SK-N-SH treated with all-trans-retinoic acid at 6 μM for 48 hours (cell line): ENCODE data around the gene COX7A2L.

Experiments
- ATAC-seq: fragments of 200-7000 bp; cut with Tn5 transposase; 3 replicates; pipeline ENCODE4 v1.9.1; 2020; ENCODE audit warnings: mild to moderate bottlenecking, moderate library complexity
- ARNTL ChIP-seq: fragments of 450-650 bp; formaldehyde crosslinking; IDR thresholded peaks from 2 replicates; pipeline ENCODE4 v1.5.0; 2020; ENCODE audit warnings: low read depth, mild to moderate bottlenecking, moderate library complexity, borderline replicate concordance
- BACH2 ChIP-seq: fragments of 250-450 bp; sonication (Bioruptor Pico); IDR thresholded peaks from 2 replicates; pipeline ENCODE4 v1.9.0; 2021; ENCODE audit warnings: mild to moderate bottlenecking, borderline replicate concordance
- CSDC2 ChIP-seq: fragments of 250-450 bp; sonication (Bioruptor Pico); IDR thresholded peaks from 2 replicates; pipeline ENCODE4 v1.5.0; 2020; ENCODE audit warnings: mild to moderate bottlenecking, moderate library complexity
- CSRNP3 ChIP-seq: fragments of 250-450 bp; sonication (Bioruptor Pico); IDR thresholded peaks from 2 replicates; pipeline ENCODE4 v1.5.1; 2021; ENCODE audit warnings: mild to moderate bottlenecking, moderate library complexity
- ESRRG ChIP-seq: fragments of 250-450 bp; sonication (Bioruptor Pico); IDR thresholded peaks from 2 replicates; pipeline ENCODE4 v1.6.1; 2021; ENCODE audit warnings: mild to moderate bottlenecking
- GLIS3 ChIP-seq: fragments of 250-450 bp; sonication (Bioruptor Pico); IDR thresholded peaks from 2 replicates; pipeline ENCODE4 v1.5.0; 2020; ENCODE audit warnings: mild to moderate bottlenecking, moderate library complexity
- ISL1 ChIP-seq: fragments of 250-450 bp; sonication (Bioruptor Pico); IDR thresholded peaks from 2 replicates; pipeline ENCODE4 v2.1.2; 2022; ENCODE audit warnings: mild to moderate bottlenecking, moderate library complexity
- OSR1 ChIP-seq: fragments of 250-450 bp; sonication (Bioruptor Pico); IDR thresholded peaks from 2 replicates; pipeline ENCODE4 v1.8.0; 2022; ENCODE audit warnings: moderate library complexity, mild to moderate bottlenecking, inconsistent platforms
- PATZ1 ChIP-seq: fragments of 250-450 bp; sonication (Bioruptor Pico); IDR thresholded peaks from 2 replicates; pipeline ENCODE4 v1.8.0; 2020; ENCODE audit warnings: mild to moderate bottlenecking, moderate library complexity, borderline replicate concordance
- POU6F1 ChIP-seq: fragments of 250-450 bp; sonication (Bioruptor Pico); IDR thresholded peaks from 2 replicates; pipeline ENCODE4 v1.8.0; 2021; ENCODE audit warnings: low read depth, mild to moderate bottlenecking, moderate library complexity, borderline replicate concordance
- PPARA ChIP-seq: fragments of 250-450 bp; sonication (Bioruptor Pico); IDR thresholded peaks from 2 replicates; pipeline ENCODE4 v1.5.0; 2020; ENCODE audit warnings: mild to moderate bottlenecking, borderline replicate concordance
- RARB ChIP-seq: fragments of 250-450 bp; sonication (Bioruptor Pico); IDR thresholded peaks from 2 replicates; pipeline ENCODE4 v1.8.0; 2021; ENCODE audit warnings: mild to moderate bottlenecking, moderate library complexity
- SNAI2 ChIP-seq: fragments of 250-450 bp; sonication (Bioruptor Pico); IDR thresholded peaks from 2 replicates; pipeline ENCODE4 v1.5.0; 2020; ENCODE audit warnings: mild to moderate bottlenecking, moderate library complexity
- TCF4 ChIP-seq: fragments of 250-450 bp; sonication (Bioruptor Pico); IDR thresholded peaks from 2 replicates; pipeline ENCODE4 v1.8.0; 2021; ENCODE audit warnings: mild to moderate bottlenecking, moderate library complexity, borderline replicate concordance
- TOX ChIP-seq: fragments of 250-450 bp; sonication (Bioruptor Pico); IDR thresholded peaks from 2 replicates; pipeline ENCODE4 v1.8.0; 2021; ENCODE audit warnings: mild to moderate bottlenecking, moderate library complexity, borderline replicate concordance
- TSHZ2 ChIP-seq: fragments of 250-450 bp; sonication (Bioruptor Pico); IDR thresholded peaks from 2 replicates; pipeline ENCODE4 v1.5.0; 2020; ENCODE audit warnings: mild to moderate bottlenecking, moderate library complexity
- ZC3H10 ChIP-seq: fragments of 250-450 bp; sonication (Bioruptor Pico); IDR thresholded peaks from 2 replicates; pipeline ENCODE4 v1.5.1; 2021; ENCODE audit warnings: mild to moderate bottlenecking, moderate library complexity
- ZFP3 ChIP-seq: fragments of 250-450 bp; sonication (Bioruptor Pico); IDR thresholded peaks from 2 replicates; pipeline ENCODE4 v1.5.0; 2020; ENCODE audit warnings: mild to moderate bottlenecking, moderate library complexity
- ZFP30 ChIP-seq: fragments of 450-650 bp; formaldehyde crosslinking; IDR thresholded peaks from 2 replicates; pipeline ENCODE4 v1.5.0; 2022; ENCODE audit warnings: mild to moderate bottlenecking, moderate library complexity
- ZNF565 ChIP-seq: fragments of 450-650 bp; formaldehyde crosslinking; conservative IDR thresholded peaks from 2 replicates; pipeline ENCODE4 v1.5.0; 2020; ENCODE audit warnings: low read depth, mild to moderate bottlenecking, moderate library complexity
- ZNF70 ChIP-seq: fragments of 450-650 bp; formaldehyde crosslinking; IDR thresholded peaks from 2 replicates; pipeline ENCODE4 v1.5.0; 2020; ENCODE audit warnings: mild to moderate bottlenecking, moderate library complexity
- ZNF8 ChIP-seq: fragments of 450-650 bp; formaldehyde crosslinking; IDR thresholded peaks from 2 replicates; pipeline ENCODE4 v1.5.0; 2020; ENCODE audit warnings: mild to moderate bottlenecking, moderate library complexity

Gene COX7A2L

GRCh38 chr2:42312106-42312505, 48.9 kb downstream of the COX7A2L start:
- TF ChIP-seq TCF4, result no peak
- no peak for TF ChIP-seq TOX (CRISPR knock-in tag)
- no peak for TF ChIP-seq SNAI2 (CRISPR knock-in tag)
- TF ChIP-seq BACH2 (CRISPR knock-in tag), result no peak
- TF ChIP-seq PATZ1 (CRISPR knock-in tag), result no peak
- no peak for TF ChIP-seq POU6F1 (CRISPR knock-in tag)
- no peak for TF ChIP-seq GLIS3
- TF ChIP-seq ZNF70, result no peak
- no peak for TF ChIP-seq ZFP30 (CRISPR knock-in tag)
- no peak for TF ChIP-seq ZNF565 (CRISPR knock-in tag)
- no peak for TF ChIP-seq ISL1
- TF ChIP-seq PPARA (CRISPR knock-in tag), result no peak
- no peak for TF ChIP-seq ZNF8
- no peak for TF ChIP-seq CSRNP3
- TF ChIP-seq ZC3H10 (CRISPR knock-in tag), result no peak
- TF ChIP-seq RARB (CRISPR knock-in tag), result no peak
- TF ChIP-seq ARNTL, result no peak
- TF ChIP-seq ZFP3 (CRISPR knock-in tag), result no peak
- no peak for TF ChIP-seq ESRRG (CRISPR knock-in tag)
- no peak for ATAC-seq

GRCh38 chr2:42310007-42310515, 51.0 kb downstream of the COX7A2L start:
- no peak for ATAC-seq
- TF ChIP-seq BACH2 (CRISPR knock-in tag) (no peak), GLIS3 (no peak), TSHZ2 (CRISPR knock-in tag) (no peak), RARB (CRISPR knock-in tag) (no peak), ZNF70 (no peak), CSDC2 (CRISPR knock-in tag) (no peak), POU6F1 (CRISPR knock-in tag) (no peak), ZC3H10 (CRISPR knock-in tag) (no peak), ZFP3 (CRISPR knock-in tag) (no peak), ZFP30 (CRISPR knock-in tag) (no peak), ISL1 (no peak), PATZ1 (CRISPR knock-in tag) (no peak), ESRRG (CRISPR knock-in tag) (no peak), ARNTL (no peak), OSR1 (CRISPR knock-in tag) (no peak)
